Measurements from ENCODE around the gene MAN1A1.

DNA sequence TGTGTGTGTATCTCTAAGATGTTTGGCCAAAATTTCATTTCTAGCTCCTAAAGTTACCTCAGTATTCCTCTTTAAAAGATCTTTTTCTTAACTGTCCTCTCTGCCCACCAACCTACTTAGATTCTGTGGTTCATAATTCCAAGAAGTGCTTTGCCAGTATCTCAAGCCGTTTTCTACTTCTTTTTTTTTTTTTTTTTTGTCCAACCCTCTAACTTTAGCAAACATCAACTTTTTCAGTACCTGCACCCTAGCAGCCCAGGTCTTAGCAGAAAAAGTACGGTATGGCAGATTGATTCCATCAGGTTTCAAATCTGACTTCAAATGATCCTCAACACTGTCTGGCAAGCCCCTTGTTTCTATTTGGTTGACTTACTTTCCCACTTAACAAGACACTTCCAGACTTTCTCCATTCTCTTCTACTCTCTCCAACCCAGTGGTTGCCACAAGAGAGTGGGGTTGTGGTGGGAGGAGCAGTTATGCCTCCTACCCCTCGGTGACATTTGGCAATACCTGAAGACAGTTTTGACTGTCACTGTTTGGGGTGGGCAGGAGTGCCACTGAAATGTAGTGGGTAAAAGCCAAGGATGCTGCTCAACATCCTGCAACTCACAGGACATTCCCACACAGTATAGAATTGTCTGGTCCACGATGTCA lies 10.8 kb upstream of the MAN1A1 start:
- TF ChIP-seq POLR2A (IDR thresholded peaks at IDR 0.05; ENCODE audit: low read length) (no peak), GATA1 (IDR thresholded peaks at IDR 0.05; ENCODE audit: low read depth, low read length) (no peak)

Data from erythroblast (primary cell).